HL-60 (cell line): Measurements from ENCODE around the gene COG7.
"Not testable (repeated sequence)": the region's sequence is repeated elsewhere in the genome, so short reads cannot be mapped to it uniquely, and the experiment has no call there.

ENCODE experiments used
- DNase-seq, 2 experiments: peaks; one replicate each; pipeline ENCODE4 v3.0.0-alpha.2; 2010 to 2020; ENCODE audit warnings: low read depth in 1 of 2, low spot score in 1 of 2
- H3K27ac ChIP-seq: fragments of 250-450 bp; sonication (Bioruptor Pico); replicated peaks from 2 replicates; pipeline ENCODE4 v1.5.1; 2020; ENCODE audit warnings: mild to moderate bottlenecking, moderate library complexity
- H3K27me3 ChIP-seq: fragments of 250-450 bp; sonication (Bioruptor Pico); 2 replicates; pipeline ENCODE4 v1.5.1; 2021; ENCODE audit warnings: mild to moderate bottlenecking, moderate library complexity; ENCODE audit not compliant: insufficient read depth, poor library complexity, severe bottlenecking
- H3K4me3 ChIP-seq: replicated peaks from 2 replicates; pipeline ENCODE4 v1.5.1; 2011; ENCODE audit warnings: mild to moderate bottlenecking, control low read depth, low read length; ENCODE audit not compliant: insufficient read depth
- GABPA ChIP-seq: IDR thresholded peaks from 2 replicates; pipeline ENCODE4 v1.6.1; 2012; ENCODE audit warnings: low read depth
- POLR2AphosphoS5 ChIP-seq: IDR thresholded peaks from 2 replicates; pipeline ENCODE4 v1.6.1; 2012; ENCODE audit warnings: low read depth
- SPI1 ChIP-seq: IDR thresholded peaks from 2 replicates; pipeline ENCODE4 v1.6.1; 2012; ENCODE audit warnings: low read depth, mild to moderate bottlenecking, borderline replicate concordance
- TF ChIP-seq, protein P1 (sequence below): IDR thresholded peaks from one replicate; pipeline ENCODE4 v1.5.1; 2011; ENCODE audit warnings: low read length, control low read depth, inconsistent platforms; ENCODE audit not compliant: insufficient read depth
- TF ChIP-seq, protein P2 (sequence below): IDR thresholded peaks from 2 replicates; pipeline ENCODE4 v1.6.1; 2012; ENCODE audit warnings: low read depth; ENCODE audit not compliant: insufficient replicate concordance

COG7 gene

DNA sequence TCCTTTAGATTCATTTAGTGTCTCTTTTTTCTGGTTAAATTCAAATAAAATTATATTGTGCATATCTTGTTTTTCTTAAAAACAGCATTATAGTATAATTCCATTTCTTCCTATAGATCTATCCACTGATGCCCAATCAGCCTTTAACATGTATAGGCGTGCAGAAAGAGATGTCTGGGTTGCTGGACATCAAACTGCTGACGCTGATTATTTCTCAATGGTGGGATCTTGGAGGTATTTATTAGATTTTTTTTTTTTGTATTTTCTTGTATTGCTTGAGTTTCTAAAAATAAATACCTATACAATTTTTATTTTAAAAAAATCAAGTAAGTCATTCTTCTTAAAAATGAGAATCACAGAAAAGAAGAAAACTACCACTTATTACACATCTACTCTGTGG is 50.9 kb downstream of the COG7 start:
- Histone ChIP-seq H3K4me3 (no peak overlapping the region), H3K27ac (no peak overlapping the region), H3K27me3 (no peaks in the 10 kb centered on the region)
- no peak for DNase-seq
- no peak for TF ChIP-seq GABPA
- TF ChIP-seq, protein P1, sequence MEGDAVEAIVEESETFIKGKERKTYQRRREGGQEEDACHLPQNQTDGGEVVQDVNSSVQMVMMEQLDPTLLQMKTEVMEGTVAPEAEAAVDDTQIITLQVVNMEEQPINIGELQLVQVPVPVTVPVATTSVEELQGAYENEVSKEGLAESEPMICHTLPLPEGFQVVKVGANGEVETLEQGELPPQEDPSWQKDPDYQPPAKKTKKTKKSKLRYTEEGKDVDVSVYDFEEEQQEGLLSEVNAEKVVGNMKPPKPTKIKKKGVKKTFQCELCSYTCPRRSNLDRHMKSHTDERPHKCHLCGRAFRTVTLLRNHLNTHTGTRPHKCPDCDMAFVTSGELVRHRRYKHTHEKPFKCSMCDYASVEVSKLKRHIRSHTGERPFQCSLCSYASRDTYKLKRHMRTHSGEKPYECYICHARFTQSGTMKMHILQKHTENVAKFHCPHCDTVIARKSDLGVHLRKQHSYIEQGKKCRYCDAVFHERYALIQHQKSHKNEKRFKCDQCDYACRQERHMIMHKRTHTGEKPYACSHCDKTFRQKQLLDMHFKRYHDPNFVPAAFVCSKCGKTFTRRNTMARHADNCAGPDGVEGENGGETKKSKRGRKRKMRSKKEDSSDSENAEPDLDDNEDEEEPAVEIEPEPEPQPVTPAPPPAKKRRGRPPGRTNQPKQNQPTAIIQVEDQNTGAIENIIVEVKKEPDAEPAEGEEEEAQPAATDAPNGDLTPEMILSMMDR, result no peak
- TF ChIP-seq SPI1, result no peak
- TF ChIP-seq POLR2AphosphoS5, result no peak
- TF ChIP-seq, protein P2, sequence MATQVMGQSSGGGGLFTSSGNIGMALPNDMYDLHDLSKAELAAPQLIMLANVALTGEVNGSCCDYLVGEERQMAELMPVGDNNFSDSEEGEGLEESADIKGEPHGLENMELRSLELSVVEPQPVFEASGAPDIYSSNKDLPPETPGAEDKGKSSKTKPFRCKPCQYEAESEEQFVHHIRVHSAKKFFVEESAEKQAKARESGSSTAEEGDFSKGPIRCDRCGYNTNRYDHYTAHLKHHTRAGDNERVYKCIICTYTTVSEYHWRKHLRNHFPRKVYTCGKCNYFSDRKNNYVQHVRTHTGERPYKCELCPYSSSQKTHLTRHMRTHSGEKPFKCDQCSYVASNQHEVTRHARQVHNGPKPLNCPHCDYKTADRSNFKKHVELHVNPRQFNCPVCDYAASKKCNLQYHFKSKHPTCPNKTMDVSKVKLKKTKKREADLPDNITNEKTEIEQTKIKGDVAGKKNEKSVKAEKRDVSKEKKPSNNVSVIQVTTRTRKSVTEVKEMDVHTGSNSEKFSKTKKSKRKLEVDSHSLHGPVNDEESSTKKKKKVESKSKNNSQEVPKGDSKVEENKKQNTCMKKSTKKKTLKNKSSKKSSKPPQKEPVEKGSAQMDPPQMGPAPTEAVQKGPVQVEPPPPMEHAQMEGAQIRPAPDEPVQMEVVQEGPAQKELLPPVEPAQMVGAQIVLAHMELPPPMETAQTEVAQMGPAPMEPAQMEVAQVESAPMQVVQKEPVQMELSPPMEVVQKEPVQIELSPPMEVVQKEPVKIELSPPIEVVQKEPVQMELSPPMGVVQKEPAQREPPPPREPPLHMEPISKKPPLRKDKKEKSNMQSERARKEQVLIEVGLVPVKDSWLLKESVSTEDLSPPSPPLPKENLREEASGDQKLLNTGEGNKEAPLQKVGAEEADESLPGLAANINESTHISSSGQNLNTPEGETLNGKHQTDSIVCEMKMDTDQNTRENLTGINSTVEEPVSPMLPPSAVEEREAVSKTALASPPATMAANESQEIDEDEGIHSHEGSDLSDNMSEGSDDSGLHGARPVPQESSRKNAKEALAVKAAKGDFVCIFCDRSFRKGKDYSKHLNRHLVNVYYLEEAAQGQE, result no peak

DNA sequence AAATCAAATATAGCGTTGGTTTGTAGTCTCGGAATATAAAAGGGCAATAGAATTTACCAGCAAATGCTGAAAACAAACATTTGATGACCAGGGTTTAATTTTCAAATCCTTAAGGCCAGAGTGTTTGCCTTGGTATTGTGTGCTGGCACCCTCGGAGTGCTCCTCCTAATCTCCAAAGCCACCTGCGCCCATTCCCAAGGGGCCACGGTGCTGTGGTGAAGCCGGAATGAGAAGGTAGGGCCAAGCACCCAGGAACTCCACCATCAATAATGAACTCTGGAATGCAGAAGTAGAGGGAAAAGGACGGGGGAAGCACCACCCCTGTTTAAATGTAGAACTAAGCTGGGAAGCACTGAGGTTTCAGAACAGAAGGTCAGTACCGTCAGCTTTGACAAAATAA is 51.9 kb downstream of the COG7 start:
- DNase-seq, result no peak
- TF ChIP-seq, protein P1, result no peak
- TF ChIP-seq, protein P2, result no peak
- TF ChIP-seq SPI1 (no peak), GABPA (no peak), POLR2AphosphoS5 (no peak)
- Histone ChIP-seq H3K4me3 (no peak overlapping the region), H3K27me3 (no peaks in the 10 kb centered on the region), H3K27ac (no peak overlapping the region)

GRCh38 chr16:23400447-23400846 is 52.5 kb downstream of the COG7 start:
- H3K4me3 ChIP-seq, DNase-seq, H3K27me3 ChIP-seq, H3K27ac ChIP-seq: not testable (repeated sequence)

DNA sequence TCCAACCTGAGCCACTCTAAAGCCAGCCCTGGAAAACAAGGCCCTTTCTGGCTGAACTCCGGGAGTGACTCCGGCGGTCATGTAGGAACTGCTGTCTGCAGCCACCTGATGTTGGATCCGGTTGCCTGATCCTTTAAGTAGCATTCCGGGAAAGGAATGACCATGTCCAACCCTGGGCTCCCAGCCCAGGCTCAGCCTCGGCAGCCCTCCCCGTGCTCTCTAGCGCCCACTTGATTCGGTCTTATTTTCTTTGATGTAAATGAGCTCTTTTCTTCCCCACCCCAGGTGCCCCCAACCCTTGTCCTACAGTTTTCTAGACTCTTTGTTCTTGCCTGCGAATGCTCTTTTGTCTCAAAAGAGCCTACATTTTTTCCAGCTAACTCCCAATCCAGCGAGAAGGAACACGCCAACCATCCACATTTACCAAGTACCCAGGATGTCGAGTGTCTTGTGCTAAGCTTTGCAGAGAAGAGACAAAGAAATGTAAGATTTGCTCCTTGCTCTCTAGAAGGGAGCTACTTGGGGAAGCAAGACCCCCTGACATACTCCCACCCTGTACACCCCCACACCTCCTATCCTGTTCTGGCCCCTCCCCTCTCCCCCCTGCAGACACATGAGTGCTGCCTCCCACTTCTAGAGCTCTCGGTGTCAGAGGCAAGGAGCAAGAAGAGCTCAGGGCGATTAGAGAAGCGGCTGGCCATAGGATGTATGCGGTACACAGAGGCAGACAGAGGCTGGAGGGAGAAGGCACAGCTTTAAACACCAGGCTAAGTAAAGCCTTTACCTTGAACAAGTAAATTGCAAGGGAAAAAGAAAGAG is 53.8 kb downstream of the COG7 start:
- DNase-seq, result no peak
- no peak for TF ChIP-seq SPI1
- TF ChIP-seq, protein P2, result no peak
- TF ChIP-seq, protein P1, result no peak
- no peaks in the 10 kb centered on the region for H3K27me3 ChIP-seq
- no peak overlapping the region for H3K4me3 ChIP-seq
- H3K27ac ChIP-seq, result no peak overlapping the region
